NT2/D1 (cell line): ENCODE measurements around the gene SV2B.

Experiments
- SUZ12 ChIP-seq: IDR thresholded peaks from 2 replicates; pipeline ENCODE4 v1.6.1; 2011; ENCODE audit not compliant: insufficient read length, insufficient read depth; ENCODE audit errors: extremely low read depth
- YY1 ChIP-seq: IDR thresholded peaks from 2 replicates; pipeline ENCODE4 v1.6.1; 2011; ENCODE audit not compliant: insufficient read length, insufficient read depth
- ZNF274 ChIP-seq: IDR thresholded peaks from 2 replicates; pipeline ENCODE4 v1.6.1; 2011; ENCODE audit warnings: mild to moderate bottlenecking, low read depth, low read length

DNA sequence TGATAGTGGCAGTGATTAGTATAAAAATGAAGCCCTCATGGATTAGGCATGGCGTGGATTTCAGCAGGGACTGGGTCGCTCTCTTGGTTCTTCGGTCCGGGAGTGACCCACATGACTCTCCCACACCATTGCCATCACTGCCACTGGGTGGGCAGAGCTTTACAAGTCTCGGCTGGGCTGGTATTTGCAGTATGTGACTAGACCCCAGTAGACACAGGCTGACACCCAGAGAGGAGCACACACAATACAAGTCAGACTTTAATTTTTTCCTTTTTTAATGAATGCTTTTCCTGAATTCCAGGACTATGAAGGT, 1.5 kb downstream of the SV2B start:
- TF ChIP-seq ZNF274 = no peak
- no peak for TF ChIP-seq YY1
- no peak for TF ChIP-seq SUZ12
